IPS DF 4.7 (cell line): ENCODE results near the gene IL22RA2.

Experiments used
- DNase-seq: peaks from one replicate; pipeline ENCODE4 v3.0.0-alpha.2; 2013; ENCODE audit warnings: low spot score; ENCODE audit errors: extremely low read depth

The IL22RA2 gene

GRCh38 chr6:137197684-137198645 is 24.5 kb upstream of the IL22RA2 start:
- DNase-seq: no peak

DNA sequence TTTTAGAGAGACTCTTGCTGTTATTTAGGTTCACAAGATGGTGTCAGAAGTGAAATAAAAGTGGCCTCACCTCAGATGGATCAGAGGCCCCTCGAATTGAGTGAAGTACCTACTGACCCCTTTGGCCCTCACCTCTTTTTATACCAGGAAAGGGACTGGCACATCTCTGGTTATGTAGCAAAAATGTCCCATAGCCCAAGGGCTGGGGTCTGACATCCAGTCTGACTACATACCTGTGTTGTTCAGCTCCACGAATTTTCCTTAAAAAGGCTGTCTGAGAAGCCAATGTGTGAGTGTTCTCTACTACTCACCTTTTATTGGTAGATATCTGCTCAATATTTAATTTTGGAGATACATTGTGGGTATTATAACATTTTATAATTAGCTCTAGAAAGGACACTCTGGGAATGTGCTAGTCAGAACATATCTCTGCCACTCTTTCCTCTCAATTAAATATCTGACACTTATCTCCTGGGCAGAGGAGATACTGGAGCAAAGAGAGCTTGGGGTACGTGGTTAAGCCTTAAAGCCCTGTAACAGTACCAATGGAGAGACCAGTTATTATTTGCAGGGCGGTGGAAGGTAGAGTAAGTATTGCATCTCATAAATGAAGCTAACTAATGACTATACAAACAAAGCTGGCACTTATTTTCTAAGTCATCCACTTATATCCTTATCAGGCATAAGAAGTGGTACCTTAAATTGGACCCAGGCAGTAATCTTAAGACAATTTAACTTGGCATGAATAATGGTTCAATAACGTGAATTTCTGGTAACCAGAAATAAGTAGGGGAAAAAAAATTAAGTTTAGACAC is 20.0 kb upstream of the IL22RA2 start:
- no peak for DNase-seq

DNA sequence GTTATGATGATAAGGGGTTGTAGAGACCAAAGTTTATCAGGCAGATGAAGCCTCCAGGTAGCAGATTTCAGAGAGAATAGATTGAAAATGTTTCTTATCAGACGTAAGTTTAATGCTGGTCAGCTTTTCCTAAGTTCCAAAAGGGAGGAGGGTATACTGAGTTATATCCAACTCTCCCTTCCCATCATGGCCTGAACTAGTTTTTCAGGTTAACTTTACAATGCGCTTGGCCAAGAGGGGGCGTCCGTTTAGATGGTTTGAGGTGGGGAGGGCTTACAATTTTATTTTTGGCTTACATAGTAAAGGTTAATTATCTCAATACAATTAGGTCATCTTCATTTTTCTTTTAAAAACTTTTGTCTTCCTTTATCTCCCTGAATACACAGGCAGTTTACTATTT is 19.4 kb upstream of the IL22RA2 start:
- no peak for DNase-seq

DNA sequence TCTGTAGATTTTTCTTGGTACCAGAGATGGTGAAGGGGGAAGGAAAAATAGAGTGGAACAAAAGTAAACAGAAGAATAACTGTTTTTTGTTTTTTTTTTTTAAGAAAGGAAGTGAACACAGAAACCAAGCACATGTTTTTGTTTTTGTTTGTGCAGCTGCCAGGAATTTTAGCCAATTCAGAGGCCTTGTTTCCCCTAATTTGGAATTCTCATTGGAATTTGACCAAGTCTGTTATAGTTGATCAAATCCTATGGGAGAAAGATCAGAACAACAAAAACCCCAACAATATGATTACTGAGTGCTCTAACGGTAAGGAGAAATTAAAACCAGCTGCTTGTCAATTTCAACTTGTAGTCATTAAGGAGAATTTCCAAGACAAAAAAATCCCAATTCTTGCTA is 18.2 kb upstream of the IL22RA2 start:
- DNase-seq: no peak

GRCh38 chr6:137191236-137191635 is 17.8 kb upstream of the IL22RA2 start:
- DNase-seq: no peak

- no peak for DNase-seq
Observed at GRCh38 chr6:137190583-137191094, 17.2 kb upstream of the IL22RA2 start.

DNA sequence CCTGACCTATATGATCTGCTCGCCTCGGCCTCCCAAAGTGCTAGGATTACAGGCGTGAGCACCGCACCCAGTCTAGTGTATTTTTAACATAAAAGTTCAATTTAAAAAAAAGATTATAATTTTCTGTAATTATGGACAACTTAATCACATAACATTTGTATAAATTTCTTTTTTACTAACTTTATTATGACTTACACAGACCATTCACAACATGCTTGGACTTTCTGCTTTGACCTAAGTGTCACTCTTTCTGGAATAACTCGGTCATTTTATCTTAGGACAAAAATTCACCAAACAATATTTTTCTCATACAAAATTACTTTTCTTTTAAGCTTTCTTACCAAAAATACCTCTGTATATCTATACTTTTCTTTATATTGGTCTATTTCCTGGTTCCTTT is 15.4 kb upstream of the IL22RA2 start:
- peak; percentile 49 for DNase-seq

DNA sequence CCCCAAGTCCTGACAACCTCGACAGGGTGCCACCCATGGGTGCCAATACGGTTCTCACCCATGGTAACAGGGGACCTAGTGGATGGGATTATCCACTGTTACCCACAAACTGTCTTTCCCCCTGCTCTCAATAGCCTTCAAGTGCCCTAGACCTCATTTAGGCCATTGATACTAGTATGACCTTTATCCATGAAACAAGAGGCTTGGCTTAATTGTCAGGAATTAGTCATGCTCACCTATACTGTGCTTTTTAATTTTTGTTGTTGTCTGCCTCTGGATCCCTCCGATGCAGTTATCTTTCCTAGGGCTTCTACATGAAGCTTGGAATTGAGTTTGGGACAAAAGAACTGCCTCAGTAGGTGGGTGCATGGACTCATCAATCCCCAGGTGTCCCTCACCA is 11.8 kb upstream of the IL22RA2 start:
- no peak for DNase-seq

DNA sequence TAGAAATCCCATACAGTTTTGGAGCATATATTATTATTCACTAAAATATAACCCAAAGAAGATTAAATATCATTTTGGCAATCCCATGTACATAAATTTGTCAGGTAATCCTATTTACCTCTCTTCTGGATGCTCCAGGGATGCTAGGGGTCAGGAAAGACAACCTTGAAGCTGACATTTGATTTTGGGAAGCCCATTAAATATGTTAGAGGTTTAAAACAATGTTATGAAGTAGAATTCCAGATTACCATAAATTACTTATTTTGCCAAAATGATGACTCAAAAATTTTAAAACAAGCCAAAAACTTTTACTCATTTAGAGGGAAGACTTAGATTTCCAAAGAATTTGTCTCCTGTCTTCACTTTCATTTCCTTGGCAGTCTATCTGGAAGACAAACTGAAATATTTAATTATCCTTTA is 9.2 kb upstream of the IL22RA2 start:
- no peak for DNase-seq

GRCh38 chr6:137181891-137182653 is 8.6 kb upstream of the IL22RA2 start:
- DNase-seq: no peak

DNA sequence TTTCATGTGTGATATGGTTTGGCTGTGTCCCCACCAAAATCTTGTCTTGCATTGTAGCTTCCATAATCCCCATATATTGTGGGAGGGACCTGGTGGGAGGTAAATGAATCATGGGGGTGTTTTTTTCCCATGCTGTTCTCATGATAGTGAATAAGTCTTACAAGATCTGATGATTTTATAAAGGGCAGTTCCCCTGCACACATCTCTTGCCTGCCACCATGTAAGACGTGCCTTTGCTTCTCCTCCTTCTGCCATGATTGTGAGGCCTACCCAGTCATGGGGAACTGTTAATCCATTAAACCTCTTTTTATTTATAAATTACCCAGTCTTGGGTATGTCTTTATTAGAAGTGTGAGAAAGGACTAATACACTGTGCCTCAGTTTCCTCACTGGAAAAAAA is 4.2 kb upstream of the IL22RA2 start:
- DNase-seq: no peak

- no peak for DNase-seq
Observed at GRCh38 chr6:137176729-137177128, 3.3 kb upstream of the IL22RA2 start.

DNA sequence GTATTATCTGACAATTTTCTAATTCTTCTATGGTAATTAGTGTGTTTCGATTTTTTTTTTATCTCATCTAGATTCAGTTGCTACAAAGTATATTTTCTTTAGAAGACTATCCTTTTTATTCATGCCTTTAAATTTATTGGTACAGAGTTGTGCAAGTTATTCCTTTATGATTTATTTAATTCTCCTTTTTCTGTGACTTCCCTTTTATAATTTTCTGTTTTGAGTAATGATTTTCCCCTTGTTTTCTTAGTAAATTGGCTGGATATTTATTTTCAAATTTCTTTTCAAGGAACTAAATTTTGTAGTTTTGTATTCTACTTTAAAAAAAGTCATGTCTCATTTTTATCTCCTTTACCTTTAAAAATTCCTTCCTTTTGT is 2.4 kb upstream of the IL22RA2 start:
- no peak for DNase-seq

- DNase-seq: no peak
Observed at GRCh38 chr6:137175157-137175867, 1.9 kb upstream of the IL22RA2 start.

GRCh38 chr6:137172734-137173431 is 561 bp downstream of the IL22RA2 start:
- no peak for DNase-seq

DNA sequence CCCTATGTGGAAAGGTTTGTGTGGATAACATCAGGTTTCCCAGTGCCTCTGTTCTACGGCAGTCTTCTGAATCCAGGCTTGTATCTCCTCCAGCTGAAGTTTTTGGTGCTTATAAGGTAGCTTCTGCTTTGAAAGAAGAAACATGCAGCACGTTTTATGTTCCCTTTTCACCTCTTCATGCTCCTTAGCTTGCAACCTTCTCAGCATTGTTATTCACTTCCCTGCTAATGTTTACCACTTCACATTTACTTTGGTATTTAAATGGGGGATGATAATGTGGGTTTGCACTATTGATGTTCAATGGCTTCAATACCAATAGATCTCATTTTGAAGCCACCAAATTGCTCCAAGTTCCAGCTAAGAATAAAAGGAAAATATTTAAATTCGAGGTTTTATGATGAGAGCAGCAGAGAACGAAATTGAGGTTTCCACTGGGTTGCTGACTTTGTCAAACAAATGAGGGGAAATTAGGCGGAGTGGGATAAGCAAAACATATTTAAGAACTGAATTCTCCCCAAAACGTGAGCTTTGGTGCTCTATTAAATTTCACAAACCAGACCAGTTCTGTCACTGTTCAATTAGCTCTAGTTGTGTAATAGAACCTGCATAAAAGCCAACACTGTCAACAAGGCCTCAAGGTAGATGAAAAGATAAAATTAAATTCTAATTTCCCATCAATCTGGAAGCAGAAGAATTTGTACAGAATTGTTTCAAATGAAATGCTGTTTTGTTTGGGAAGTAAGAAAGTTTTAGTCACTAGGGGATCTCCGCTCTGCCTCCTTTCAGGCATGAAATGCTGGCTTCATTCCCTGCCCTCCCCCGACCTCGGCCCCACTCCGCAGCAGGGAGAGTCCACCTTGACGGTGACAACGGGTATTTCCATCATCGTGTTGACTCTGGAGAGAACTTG is 1.4 kb downstream of the IL22RA2 start:
- DNase-seq: peak; percentile 28

DNA sequence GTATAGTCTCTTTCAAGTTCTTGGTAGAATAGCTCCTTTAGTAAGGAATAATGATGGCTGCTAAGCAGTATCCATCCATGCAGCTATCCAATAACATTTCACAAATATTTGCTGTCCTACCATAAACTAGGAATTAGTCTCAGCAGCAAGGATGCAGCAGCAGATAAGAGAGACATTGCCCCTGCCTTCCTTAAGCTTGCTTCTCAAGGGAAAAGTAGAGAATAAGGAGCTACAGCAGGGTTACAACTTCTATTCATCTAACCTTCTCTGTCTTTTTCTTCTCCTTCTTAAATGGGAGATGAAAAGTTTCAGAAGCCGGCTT is 2.4 kb downstream of the IL22RA2 start:
- DNase-seq: no peak

GRCh38 chr6:137170266-137171052 is 3.0 kb downstream of the IL22RA2 start:
- no peak for DNase-seq
